Activated T-cell treated with anti-CD3 and anti-CD28 coated beads for 4 hours (primary cell): ENCODE data around the gene CACNB1.

Source experiments
- DNase-seq: peaks from one replicate; pipeline ENCODE4 v3.0.0-alpha.2; 2020

Gene CACNB1

DNA sequence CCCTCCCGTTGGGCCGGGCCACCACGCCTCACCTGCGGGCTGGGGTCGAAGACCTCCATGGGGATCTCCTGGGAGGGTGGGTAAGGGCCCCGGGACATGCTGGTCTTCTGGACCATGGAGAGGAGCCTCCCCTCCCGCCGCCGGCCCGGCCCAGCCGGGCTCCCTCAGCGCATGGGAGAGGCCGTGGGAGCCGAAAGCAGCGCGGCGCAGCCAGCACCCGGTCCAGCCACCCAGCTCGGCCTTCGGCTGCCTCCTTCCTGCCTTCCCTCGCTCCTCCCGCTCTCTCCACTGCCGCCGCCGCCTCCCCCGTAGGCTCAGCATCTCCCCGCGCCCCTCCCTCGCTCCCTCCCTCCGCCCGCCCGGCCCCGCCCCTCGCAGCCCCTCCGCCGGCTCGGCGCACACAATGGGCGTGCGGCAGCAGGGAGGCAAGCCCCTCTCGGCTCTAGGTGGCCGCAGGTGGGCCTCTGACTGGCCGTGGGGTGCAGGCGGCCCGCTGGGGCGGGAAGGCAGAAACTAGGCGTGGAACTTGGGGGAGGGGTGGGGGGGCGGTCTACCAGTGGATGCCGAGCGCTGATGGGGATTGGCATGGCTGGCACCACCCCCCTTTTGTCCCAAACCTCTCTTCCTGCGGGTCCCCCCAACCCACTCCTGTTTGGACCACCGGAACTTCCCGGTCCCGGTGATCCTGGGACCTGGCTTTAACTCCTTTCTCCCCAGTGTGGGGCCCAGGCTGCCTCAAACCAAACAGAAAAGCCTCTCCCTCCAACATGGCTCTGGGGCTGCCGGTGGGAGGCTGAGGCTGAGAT, at the start of gene CACNB1:
Gene CACNB1 (minus strand): TSS at position 290 of the 806 bp plus-strand sequence. CDS start 174 bp downstream, at position 116.
- DNase-seq, result peak; percentile 53

DNA sequence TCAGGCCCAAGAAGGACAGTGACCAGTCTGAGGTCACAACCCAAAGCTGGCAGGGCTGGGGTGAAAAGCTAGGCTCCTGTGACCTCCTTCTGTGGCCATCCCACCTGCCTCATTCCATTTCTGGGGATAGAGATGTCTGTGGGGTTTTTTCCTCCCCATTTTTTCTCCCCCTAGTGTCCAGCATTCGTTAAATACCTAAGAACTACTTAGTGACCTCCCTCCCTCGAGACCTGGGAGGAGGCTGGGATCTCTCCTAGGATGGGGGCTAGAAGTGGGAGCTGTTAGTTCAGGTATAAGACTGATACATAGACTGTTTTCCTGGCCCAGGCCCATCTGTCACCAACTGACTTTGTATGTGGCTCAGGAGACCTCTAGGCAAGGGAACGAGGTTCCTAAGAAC, 48.8 kb upstream of the CACNB1 start:
- DNase-seq, result no peak

DNA sequence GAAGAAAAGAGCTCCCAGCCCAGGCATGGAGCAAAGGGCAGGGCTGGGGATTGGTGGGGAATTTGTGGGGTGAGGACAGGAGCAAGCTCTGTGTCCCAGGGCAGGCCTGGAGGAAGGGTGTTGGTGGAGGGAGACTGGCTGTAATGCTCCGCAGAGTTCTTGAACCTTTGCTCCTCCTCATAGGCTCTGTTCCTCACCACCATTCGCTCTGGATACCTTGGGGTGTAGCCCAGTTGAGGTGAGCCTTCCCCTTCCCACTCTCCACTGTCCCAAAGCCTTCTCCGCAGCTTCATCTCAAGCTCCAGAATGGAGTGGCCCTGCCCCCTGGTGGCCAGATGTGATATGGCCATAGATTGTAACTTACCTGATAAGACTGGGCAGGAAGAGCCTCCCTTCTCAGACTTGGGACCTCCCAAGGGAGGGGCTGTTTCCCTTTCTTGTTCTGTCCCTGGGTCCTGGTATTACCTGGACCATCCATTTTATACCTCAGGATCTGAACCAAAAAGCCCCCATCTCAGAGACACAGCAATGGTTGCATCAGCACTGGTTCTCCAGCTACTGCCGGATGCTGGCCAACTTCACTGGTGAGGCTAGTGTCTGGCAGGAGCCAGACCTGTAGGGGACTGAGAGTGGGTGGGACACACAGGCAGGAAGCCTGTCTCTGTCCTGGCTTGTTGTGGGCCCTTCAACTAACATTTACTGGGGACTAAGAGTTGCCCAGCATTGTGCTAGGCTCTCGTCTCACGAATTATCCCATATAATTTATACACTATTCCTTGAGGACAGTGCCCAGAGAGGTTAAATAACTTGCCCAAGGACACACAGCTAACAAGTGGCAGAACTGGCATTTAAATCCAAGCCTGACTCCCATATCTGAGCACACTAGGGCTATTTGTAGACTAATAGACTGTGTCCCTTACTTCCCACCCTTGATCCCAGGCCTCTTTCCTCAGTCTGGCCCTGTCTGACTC, 47.4 kb upstream of the CACNB1 start:
- DNase-seq, result peak; percentile 88

DNA sequence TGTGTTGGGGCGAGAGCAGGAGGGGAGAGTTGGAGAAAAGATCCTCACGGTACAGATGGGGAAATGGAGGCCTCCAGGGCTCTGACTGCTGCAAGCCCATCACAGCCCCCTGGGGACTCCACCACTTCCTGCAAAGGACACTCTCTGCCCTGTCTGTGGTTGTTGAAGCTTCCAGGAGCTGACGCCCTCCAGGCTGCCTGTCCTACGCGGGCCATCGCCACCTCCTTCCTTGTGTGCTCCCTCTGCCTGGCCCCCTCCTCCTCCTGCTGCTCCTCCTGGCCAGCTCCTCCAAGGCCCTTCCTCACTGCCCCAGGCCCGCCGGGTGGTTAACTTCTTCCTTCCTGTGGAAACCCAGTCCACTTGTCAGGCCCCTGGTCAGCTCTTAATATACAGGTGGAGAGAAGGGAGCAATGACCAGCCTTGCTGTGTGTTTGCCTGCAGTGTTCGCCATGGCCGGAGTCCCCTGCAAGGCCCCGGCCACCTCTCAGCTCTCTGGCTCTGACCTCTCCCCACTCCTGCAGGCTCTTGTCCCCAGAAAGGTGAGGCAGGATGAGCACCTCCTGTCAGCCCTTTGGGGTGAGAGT, 46.6 kb upstream of the CACNB1 start:
- DNase-seq, result no peak

DNA sequence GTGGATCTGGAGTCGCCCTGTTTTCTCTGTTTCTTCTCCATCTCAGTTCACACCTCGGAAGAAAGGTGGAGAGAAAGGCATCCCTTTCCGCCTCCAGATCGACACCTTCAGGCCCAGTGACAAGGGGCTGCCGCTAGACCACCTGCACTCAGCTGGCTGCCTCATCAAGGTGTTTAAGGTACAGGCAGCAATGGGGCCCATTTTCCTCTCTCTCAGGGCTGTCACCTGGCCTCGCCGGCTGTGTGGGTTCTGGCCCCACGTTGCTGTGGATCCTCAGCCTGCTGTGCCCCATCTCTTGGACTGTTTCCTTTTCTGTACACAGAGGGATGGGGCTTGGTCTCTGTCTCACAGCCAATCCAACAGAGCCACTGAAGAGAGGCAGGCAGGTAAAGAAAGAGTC, 45.7 kb upstream of the CACNB1 start:
- no peak for DNase-seq

DNA sequence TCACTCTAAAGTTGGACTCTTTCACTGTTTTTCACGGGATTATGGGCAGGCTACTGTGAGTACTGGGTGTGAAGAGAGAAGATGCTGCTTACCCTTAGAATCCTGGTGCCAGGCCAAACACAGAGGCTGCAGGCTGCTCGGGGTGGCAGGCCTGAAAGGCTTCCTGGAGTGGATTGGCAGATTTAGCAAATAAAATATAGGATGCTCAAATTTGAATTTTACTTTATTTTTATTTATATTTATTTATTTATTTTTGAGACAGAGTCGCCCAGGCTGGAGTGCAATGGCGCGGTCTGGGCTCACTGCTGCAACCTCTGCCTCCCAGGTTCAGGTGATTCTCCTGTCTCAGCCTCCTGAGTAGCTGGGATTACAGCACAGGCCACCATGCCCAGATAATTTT, 43.2 kb upstream of the CACNB1 start:
- DNase-seq, result no peak

DNA sequence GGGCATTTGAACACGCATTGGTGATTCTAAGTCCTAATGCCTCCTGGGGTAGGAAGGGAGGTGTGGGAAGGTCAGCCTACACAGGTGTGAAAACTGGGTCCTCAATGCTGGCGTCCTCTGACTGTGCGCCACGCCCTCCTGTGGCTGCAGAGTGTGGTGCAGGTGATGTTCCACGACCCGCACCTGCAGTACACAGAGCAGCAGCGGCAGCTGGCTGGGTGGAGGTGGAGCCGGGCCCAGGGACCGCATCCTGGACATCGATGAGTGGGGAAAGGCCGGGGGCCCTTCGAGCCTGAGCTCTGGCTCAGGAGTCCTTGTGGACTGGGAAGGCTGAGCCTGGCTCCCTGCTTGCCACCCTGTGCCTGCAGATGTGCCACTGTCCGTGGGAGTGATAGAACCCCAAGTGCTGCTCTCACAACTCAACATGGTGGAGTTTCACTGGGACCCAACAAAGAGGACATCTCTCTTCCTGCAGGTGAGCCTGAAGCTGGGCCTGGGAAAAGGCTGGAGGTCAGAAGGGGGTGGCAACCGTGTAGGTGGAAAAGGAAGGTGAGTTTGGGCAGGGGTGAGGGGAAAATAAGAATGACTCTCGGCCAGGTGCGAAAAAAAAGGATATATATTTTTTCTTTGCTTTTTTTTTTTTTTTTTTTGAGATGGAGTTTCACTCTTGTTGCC, 42.3 kb upstream of the CACNB1 start:
- DNase-seq, result peak; percentile 54

DNA sequence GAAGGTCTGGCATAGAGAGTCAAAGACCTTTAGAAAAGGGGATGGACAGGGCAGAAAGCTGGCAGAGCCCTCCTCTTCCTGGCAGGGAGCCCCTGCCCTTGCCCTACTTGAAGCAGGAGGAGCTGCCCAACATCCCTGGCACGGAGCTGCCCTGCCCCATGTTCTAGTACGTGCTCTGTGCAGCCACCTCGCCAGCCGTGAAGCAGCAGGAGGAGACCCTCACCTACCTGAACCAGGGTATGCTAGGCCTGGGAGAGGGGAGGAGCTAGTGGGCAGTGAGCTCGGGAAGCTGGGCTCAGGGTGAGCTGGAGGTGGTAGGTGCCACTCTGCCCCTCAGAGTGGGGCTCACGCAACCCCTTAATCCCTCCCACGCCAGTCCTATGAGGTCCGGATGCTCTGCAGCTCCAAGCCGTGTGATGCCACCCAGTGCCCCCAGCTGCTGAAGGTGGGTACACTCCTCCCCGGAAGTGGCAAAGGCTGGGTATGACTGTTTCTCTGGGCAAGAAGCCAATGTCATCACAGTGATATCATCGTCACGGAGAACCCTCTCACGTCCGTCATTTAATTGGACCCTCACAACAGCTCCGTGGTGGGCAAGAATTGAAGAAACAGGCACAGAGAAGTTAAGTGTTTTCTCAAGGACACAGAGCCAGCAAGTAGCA, 41.0 kb upstream of the CACNB1 start:
- peak; percentile 67 for DNase-seq

DNA sequence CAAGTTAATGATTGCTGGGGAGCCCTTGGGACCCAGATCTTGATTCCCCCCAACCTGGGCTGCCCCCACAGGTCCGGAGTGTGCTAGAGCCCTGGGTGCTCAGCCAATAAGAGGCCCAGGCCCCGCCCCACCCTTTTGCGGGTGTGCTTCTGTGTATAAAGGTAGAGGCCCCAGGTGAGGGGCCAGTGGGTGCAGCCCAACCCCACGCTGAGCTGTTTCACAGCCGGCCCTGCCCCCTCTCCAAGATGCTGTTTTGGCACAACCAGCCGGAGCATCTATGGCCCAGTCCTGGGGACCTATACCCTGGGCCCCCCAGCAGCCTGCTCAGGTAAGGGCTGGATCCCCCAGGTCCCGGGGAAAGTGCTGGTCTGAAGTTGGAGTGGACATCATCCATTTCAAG, 40.1 kb upstream of the CACNB1 start:
- no peak for DNase-seq

DNA sequence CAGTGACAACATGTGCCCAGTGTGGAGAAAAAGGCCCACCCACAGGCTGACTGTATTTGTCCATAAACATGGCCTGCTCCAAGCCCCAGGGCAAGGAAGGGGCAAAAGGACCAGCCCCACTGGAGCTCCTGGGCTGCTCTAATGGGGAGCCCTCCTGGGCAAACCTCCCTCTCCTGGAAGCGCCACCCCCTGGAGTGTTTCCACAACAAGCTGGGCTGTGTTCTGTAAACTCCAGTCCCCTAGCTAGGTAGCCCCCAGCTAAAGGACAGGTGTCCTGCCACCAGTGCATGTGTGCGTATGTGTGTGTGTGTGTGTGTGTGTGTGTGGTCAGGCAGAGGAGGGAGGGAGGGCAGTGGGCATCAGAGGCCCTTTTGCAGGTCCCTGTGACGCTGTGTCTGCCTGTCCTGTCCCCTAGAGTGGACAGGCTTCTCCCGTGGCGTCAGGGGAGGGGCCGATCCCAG, 39.5 kb upstream of the CACNB1 start:
- DNase-seq, result no peak

DNA sequence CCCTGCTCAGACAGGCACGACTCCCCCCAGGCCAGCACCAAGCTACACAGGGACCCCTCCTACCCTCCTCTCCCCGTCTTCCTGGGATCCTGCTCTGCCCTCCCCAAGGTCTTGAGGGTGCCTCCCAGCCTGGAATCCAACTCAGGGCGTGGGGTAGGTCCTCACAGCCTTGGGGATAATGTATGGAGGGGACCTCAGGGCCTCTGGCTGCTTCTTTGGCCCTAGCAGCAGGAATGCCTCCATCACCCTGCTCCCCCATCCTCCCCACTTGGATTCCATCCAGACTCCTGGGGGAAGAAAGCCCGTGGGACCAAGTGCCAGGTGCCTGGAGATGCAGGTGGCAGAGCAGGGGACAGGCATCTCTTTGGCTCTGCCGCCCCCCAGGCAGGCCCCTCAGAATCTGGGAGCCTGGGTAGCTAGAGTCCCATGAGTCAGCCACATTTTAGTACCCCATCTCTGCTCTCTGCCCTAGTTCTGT, 39.0 kb upstream of the CACNB1 start:
- no peak for DNase-seq

DNA sequence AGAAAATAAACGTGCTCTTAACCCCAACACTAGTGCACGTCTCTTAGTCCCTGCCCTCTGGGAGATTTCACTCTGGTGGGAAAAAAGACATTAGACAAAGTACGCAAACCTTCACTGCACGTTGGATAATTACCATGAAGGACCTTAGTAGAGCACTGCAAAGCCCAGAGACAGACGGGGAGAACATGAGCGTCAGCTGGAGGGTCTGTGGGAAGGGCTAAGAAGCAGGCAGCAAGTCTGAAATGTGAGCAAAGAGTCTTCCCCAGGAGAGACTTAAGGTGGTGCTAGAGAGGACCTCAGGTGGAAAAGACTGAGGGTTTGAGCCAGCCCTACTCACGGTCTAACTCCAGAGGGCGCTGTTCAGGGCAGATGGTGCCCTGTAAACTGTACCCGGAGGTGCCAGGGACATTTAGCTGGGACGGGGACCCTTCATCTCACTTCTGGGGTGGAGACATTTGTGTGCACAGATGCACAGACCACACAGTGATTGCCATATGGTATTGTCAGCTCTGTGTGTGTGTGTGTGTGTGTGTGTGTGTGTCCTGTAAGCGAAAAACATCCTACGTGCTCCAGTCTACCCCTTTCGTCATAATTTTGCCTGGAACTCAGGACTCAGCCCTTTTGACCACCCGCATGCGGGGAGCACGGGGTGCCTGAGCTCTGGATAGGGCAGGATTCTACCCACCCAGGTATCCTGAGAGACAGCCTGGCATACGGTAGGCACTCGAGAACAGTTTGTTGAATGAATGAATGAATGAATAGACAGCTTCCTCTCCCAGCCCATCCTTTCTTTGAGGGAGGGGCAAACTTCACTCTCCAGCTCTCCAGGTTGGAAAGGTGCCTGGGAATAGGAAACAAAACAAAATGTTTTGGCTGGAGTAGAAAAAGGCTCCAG, 38.3 kb upstream of the CACNB1 start:
- no peak for DNase-seq

DNA sequence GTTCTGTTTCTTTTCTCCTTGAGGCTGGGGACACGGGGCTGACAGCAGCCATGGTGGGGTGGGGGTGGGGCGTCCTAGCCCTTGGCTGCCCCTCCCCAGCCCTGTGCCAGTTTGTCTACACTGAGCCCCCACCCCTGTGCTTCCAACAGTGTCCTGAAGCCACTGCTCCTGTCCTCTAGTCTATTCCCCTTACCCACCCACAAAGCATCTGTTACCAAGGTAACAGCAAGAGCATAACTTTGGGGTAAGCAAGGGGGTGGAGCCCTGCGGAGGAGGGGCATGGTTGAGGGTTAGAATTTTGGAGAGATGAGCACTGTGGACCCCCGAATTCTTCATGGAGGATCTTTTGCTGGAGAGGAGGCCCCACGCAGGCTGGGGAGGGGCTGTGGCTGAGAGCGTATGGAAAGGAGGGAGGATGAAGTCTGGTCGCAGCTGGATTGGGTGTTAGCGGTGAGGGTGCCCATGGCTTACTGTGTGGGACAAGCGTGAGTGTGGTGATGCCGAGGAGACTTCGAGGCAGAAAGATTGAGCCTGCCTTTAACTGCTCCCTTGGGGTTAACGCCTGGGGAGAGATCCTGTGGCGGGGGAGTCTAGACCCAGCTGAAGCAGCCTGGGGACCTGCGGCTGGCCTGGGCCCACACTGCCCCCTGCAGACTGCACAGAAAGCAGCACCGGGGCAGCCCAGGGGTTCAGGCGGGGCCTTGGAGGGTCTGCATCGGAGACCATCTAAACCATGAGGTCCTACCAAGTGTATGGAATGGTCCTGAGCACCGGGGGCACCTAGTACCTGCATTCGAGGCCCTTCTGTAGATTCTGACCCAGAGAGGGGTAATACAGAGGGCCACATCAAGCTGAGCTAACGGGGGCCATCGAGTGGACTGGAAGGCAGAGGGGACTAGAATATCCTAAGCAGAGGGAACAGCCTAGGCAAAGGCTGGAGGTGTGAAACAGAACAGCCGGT, 34.4 kb upstream of the CACNB1 start:
- peak; percentile 34 for DNase-seq

DNA sequence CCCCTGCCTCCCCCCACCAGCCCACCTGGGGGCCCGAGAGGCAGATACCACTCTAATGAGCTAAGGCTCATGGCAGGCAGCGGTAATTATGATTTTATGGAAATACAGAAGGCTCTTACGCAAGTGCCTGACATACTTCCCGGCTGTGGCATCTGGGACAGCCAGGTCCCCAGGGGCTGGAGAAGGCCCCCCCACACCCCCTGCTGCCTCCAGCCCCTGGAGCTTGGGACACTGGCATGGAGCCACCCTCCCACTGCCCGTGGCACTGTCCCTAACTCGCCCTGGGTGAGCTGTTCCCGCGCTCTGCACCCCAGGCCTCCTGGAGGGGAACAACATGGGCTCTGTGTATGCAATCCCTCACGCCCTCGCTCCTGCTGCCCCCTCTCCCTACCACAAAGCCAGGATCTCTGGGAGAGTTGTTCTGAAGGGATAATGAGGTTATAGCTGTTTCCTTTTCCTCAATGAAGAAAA, 33.7 kb upstream of the CACNB1 start:
- no peak for DNase-seq

DNA sequence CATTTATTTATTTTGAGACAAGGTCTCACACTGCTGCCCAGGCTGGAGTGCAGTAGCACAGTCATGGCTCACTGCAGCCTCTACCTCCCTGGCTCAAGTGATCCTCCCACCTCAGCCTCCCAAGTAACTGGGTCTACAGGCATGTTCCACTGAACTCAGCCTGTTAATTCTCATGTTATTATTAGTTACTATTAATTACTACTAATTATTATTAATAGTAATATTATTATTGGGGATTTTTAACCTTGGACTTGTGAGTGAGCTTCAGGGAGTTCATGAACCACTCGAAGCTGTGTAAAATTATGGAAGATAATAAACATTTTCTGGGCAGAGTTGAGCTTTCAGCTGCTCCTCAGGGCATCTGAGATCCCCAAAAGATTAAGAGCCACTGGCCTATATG, 32.9 kb upstream of the CACNB1 start:
- no peak for DNase-seq

DNA sequence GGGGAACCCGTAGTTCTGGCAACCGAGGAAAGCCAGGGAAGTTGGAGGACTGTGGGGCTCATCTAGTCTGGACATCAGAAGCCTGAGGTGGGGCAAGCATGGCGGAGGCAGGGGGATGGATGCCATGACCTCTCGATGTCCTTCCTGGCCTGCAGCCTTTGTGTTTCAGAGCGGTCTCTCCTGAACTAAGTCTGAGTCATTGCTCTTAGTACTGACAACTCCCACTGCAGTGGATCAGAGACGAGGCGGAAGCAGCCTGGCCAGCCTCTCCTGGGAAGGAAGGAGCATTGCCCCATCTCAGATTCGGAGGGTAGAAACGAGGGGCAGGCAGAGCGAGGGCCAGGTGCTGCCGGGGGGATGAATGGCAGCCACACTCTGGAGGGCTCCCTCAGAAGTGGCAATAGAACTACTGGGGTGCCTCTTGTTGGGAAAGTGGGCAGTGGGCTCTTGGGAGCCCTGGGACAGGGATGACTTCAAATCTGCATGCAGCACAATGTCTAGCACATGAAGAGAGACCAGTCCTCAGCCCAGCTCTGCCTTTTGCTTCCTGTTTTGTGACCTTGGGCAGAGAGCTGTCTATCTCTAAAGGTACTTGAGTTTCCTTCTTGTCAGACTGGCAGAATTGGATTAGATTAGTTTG, 31.9 kb upstream of the CACNB1 start:
- no peak for DNase-seq

DNA sequence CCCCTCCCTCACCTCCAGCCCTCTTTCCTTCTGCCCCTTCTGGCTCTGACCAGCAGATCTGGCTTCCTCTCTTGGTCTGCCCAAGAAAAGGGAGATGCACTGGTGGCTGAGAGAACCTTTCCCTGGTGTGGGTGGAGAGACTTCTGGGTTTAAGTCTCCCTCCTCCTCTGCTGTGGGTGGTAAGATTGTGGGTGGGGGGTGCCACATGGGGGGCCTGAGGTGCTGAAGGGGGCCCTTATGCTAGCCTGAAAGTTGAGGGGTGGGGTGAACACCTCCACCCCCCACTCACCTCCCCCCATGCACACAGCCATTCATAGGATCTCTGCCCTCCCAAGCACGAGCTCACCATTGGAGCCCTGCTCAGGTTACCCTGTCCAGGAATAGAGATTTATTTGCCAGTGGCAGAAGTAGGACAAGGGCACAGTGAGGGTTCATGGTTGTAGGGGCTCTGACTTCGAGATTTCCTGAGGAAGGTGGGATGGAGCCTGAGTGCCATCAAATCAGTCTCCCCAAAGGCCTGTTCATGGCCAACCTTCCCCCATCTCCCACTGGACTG, 30.0 kb upstream of the CACNB1 start:
- DNase-seq, result no peak

DNA sequence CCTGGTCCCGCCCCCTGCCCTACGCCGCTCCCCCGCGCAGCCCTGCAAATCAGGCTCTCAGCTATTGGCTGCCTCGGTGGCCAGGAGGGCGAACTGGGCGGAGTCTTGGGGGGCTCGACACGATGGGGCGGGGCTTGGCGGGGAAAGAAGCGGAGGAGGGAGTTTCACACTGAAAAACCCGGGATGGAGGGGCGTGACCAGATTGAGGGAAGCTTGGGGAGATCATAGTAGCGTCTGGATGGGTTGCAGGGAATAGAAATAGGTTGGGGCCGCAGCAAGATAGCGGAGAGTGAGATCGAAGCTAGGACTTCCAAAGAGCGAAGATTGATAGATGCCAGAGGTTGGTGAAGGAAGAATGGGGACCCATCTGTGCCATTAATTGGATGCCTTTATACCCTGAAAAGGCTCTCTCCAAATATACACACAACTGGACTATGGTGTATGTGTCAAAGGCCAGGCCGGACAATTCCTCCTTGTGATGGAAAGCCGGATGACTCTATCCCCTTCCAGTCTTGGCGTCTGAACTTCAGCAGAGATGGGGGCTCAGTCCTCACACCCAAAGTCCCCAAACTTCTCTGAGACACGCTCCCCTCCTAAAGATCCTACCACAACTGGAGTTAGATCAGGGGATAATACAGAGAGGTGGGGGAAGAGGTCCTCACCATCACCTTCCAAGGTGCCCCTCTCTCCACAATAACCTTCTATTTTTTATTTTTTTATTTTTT, 28.7 kb upstream of the CACNB1 start:
- peak; percentile 36 for DNase-seq
